GM19351 (cell line): ENCODE measurements around the gene P2RY11.

Experiments
- ATAC-seq: cut with Tn5 transposase; IDR thresholded peaks from one replicate; pipeline ENCODE4 v1.9.1; 2021; ENCODE audit warnings: mild to moderate bottlenecking, moderate library complexity; ENCODE audit not compliant: unreplicated experiment

P2RY11 gene

GRCh38 chr19:10111405-10111811 is at the start of gene P2RY11:
Gene P2RY11, plus strand, starts transcription at chr19:10111693. Its CDS starts 29 bp downstream, at chr19:10111722.
- no peak for ATAC-seq

- no peak for ATAC-seq
Observed at GRCh38 chr19:10061717-10062310, 49.7 kb upstream of the P2RY11 start.

GRCh38 chr19:10068205-10068604 is 43.3 kb upstream of the P2RY11 start:
- no peak for ATAC-seq

- no peak for ATAC-seq
Observed at GRCh38 chr19:10069046-10069445, 42.4 kb upstream of the P2RY11 start.

- no peak for ATAC-seq
Observed at GRCh38 chr19:10070730-10071446, 40.6 kb upstream of the P2RY11 start.

- ATAC-seq = no peak
Observed at GRCh38 chr19:10074153-10074552, 37.3 kb upstream of the P2RY11 start.

- ATAC-seq = no peak
Observed at GRCh38 chr19:10076535-10076934, 35.0 kb upstream of the P2RY11 start.

GRCh38 chr19:10078329-10078728 is 33.2 kb upstream of the P2RY11 start:
- no peak for ATAC-seq

- no peak for ATAC-seq
Observed at GRCh38 chr19:10079031-10079453, 32.5 kb upstream of the P2RY11 start.

- no peak for ATAC-seq
Observed at GRCh38 chr19:10083911-10084310, 27.6 kb upstream of the P2RY11 start.

GRCh38 chr19:10084803-10085202 is 26.7 kb upstream of the P2RY11 start:
- ATAC-seq = no peak

GRCh38 chr19:10085641-10086590 is 25.6 kb upstream of the P2RY11 start, which contains the start of gene SHFL:
Gene SHFL, plus strand, starts transcription at chr19:10086317. Its CDS starts 111 bp downstream, at chr19:10086428.
- ATAC-seq = peak; percentile 86

GRCh38 chr19:10086591-10087192 is 24.8 kb upstream of the P2RY11 start:
- ATAC-seq = no peak

GRCh38 chr19:10087296-10088061 is 24.0 kb upstream of the P2RY11 start:
- ATAC-seq = no peak

GRCh38 chr19:10088949-10089554 is 22.4 kb upstream of the P2RY11 start:
- no peak for ATAC-seq

GRCh38 chr19:10089801-10090375 is 21.6 kb upstream of the P2RY11 start:
- no peak for ATAC-seq

- no peak for ATAC-seq
Observed at GRCh38 chr19:10091370-10091687, 20.2 kb upstream of the P2RY11 start.

GRCh38 chr19:10091895-10092641 is 19.4 kb upstream of the P2RY11 start:
- no peak for ATAC-seq
